ENCODE results near the gene WDFY2. TPM values are rescaled to one million over a fixed set of nuclear protein-coding genes. Genes with fewer than 3 reads are reported as not detected.
A peak's percentile ranks its signal among the peaks of the same experiment; 100 is the strongest.

The WDFY2 gene
- total and polyA plus RNA-seq, 4 donors, result 4.6 to 27.3 (median 10.9) TPM

- ATAC-seq (ENCODE audit: insufficient read depth, low FRiP score) (peak; percentile 25), DNase-seq (no peak)
- TF ChIP-seq, protein P1, sequence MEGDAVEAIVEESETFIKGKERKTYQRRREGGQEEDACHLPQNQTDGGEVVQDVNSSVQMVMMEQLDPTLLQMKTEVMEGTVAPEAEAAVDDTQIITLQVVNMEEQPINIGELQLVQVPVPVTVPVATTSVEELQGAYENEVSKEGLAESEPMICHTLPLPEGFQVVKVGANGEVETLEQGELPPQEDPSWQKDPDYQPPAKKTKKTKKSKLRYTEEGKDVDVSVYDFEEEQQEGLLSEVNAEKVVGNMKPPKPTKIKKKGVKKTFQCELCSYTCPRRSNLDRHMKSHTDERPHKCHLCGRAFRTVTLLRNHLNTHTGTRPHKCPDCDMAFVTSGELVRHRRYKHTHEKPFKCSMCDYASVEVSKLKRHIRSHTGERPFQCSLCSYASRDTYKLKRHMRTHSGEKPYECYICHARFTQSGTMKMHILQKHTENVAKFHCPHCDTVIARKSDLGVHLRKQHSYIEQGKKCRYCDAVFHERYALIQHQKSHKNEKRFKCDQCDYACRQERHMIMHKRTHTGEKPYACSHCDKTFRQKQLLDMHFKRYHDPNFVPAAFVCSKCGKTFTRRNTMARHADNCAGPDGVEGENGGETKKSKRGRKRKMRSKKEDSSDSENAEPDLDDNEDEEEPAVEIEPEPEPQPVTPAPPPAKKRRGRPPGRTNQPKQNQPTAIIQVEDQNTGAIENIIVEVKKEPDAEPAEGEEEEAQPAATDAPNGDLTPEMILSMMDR (IDR thresholded peaks at IDR 0.05; ENCODE audit: control extremely low read depth, extremely low read depth), result no peak
- Histone ChIP-seq H3K9me3 (ENCODE audit: control insufficient read depth in 4 of 4, insufficient read depth in 3 of 4, low read length in 3 of 4) (no peaks in the 10 kb centered on the region), H3K27me3 (ENCODE audit: control insufficient read depth in 3 of 3, insufficient read depth in 3 of 3, low read length in 2 of 3) (no peaks in the 10 kb centered on the region), H3K9ac (ENCODE audit: insufficient read depth in 1 of 2, low read length in 2 of 2) (no peak overlapping the region), H3K36me3 (ENCODE audit: control insufficient read depth in 4 of 4, insufficient read depth in 4 of 4, low read length in 4 of 4) (peaks cover 0 to 16% (median 0%) of the 10 kb centered on the region in 4 donors), H3K4me3 (no peak overlapping the region), H3K27ac (ENCODE audit: low read depth in 1 of 2, low read length in 1 of 2) (no peak overlapping the region), H3K4me1 (ENCODE audit: control insufficient read depth in 5 of 5, insufficient read depth in 5 of 5, low read length in 5 of 5) (peaks cover 0 to 9% (median 7%) of the 10 kb centered on the region in 5 donors)
- 89 to 92% methylated on average over 17 of the region's 17 CpGs for WGBS, 2 donors
Observed at GRCh38 chr13:51771418-51772104, 187.3 kb downstream of the WDFY2 start.

DNA sequence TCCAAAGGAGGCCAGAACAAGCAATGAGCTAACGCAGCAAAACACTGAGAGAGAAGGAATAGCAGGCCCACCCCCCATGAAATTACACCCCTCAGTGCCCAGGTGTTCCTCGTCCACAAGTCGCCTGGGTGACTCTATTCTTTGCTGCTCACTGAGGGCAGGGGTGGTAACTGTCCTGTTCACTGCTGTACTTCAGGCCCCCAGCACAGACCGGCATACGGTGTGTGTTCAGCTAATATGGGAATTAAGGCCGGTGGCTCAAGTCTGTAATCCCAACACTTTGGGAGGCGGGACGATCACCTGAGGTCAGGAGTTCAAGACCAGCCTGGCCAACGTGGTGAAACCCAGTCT lies 187.8 kb downstream of the WDFY2 start:
- DNase-seq (no peak), ATAC-seq (ENCODE audit: insufficient read depth, low FRiP score) (no peak)
- TF ChIP-seq, protein P1 (IDR thresholded peaks at IDR 0.05; ENCODE audit: control extremely low read depth, extremely low read depth), result no peak
- H3K4me3 ChIP-seq, result no peak overlapping the region
- H3K9ac ChIP-seq (ENCODE audit: insufficient read depth in 1 of 2, low read length in 2 of 2), result no peak overlapping the region
- peaks cover 0 to 14% (median 0%) of the 10 kb centered on the region in 4 donors for H3K36me3 ChIP-seq (ENCODE audit: control insufficient read depth in 4 of 4, insufficient read depth in 4 of 4, low read length in 4 of 4)
- H3K27ac ChIP-seq (ENCODE audit: low read depth in 1 of 2, low read length in 1 of 2), result no peak overlapping the region
- peaks cover 0 to 9% (median 3%) of the 10 kb centered on the region in 5 donors for H3K4me1 ChIP-seq (ENCODE audit: control insufficient read depth in 5 of 5, insufficient read depth in 5 of 5, low read length in 5 of 5)
- WGBS, 2 donors, result 90 to 93% methylated on average over 9 of the region's 9 CpGs
- no peaks in the 10 kb centered on the region for H3K9me3 ChIP-seq (ENCODE audit: control insufficient read depth in 4 of 4, insufficient read depth in 3 of 4, low read length in 3 of 4)
- H3K27me3 ChIP-seq (ENCODE audit: control insufficient read depth in 3 of 3, insufficient read depth in 3 of 3, low read length in 2 of 3), result no peaks in the 10 kb centered on the region

GRCh38 chr13:51772781-51773180 lies 188.5 kb downstream of the WDFY2 start:
- H3K4me1 ChIP-seq (ENCODE audit: control insufficient read depth in 5 of 5, insufficient read depth in 5 of 5, low read length in 5 of 5), result peaks cover 0 to 9% (median 3%) of the 10 kb centered on the region in 5 donors
- TF ChIP-seq, protein P1 (IDR thresholded peaks at IDR 0.05; ENCODE audit: control extremely low read depth, extremely low read depth), result no peak
- peaks cover 0 to 12% (median 0%) of the 10 kb centered on the region in 4 donors for H3K36me3 ChIP-seq (ENCODE audit: control insufficient read depth in 4 of 4, insufficient read depth in 4 of 4, low read length in 4 of 4)
- H3K4me3 ChIP-seq, result no peak overlapping the region
- ATAC-seq (ENCODE audit: insufficient read depth, low FRiP score) (no peak), DNase-seq (no peak)
- no peak overlapping the region for H3K9ac ChIP-seq (ENCODE audit: insufficient read depth in 1 of 2, low read length in 2 of 2)
- no peaks in the 10 kb centered on the region for H3K27me3 ChIP-seq (ENCODE audit: control insufficient read depth in 3 of 3, insufficient read depth in 3 of 3, low read length in 2 of 3)
- 91 to 97% methylated on average over 6 of the region's 6 CpGs for WGBS, 2 donors
- no peaks in the 10 kb centered on the region for H3K9me3 ChIP-seq (ENCODE audit: control insufficient read depth in 4 of 4, insufficient read depth in 3 of 4, low read length in 3 of 4)
- H3K27ac ChIP-seq (ENCODE audit: low read depth in 1 of 2, low read length in 1 of 2), result no peak overlapping the region

All from lung (tissue), 12 donors.